ENCODE measurements around the gene IQSEC1.

The IQSEC1 gene

GRCh38 chr3:12985148-12985547 is 88.1 kb downstream of the IQSEC1 start:
- no peak for DNase-seq (ENCODE audit: low read depth in 3 of 3)

GRCh38 chr3:12984023-12984823 is 89.0 kb downstream of the IQSEC1 start:
- peak; percentile 38 to 58 (median 53) for DNase-seq (ENCODE audit: low read depth in 3 of 3)

DNA sequence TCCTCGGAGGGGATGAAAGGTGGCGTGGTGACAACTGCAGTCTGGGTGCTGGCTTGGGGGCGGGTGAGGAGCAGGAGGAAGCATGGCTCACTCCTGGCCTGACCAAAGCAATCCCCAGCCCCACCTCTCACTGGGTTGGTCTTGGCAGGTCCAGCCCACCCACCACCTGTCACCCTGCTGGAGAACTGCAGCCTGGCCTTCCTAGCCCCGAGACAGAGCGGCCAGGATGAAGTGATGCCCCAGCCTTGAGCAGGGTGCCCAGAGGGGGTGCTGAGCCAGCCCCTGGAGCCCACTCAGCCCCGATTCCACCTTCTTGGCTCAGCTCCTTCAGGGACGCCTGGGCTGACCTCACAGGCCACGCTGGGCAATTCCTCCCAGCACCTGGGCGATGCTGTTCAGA is 89.9 kb downstream of the IQSEC1 start:
- DNase-seq (ENCODE audit: low read depth in 3 of 3) = no peak

DNA sequence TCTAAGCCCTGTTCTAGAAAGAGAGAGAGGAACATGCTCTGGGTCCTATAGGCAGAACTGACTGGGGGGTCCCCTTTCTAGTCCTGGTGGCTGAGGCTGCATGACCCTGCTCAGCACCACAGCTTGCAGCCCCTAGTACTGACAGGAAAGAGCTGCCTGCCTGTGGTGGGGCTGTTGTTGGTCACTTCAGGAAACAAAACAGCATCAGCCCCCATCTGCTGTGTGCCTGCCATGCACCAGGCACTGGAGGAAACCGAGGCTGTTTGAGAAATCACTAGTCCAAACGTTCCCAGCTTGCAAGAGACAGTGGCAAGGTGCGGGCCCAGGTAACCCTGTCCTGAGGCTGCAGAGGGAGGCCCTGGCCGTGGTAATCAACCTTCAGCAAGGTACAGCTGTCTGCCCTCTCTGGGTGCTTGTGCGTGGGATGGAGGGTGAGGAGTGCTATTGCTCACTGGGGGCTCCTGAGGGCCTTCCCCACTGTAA is 90.6 kb downstream of the IQSEC1 start:
- no peak for DNase-seq (ENCODE audit: low read depth in 3 of 3)

DNA sequence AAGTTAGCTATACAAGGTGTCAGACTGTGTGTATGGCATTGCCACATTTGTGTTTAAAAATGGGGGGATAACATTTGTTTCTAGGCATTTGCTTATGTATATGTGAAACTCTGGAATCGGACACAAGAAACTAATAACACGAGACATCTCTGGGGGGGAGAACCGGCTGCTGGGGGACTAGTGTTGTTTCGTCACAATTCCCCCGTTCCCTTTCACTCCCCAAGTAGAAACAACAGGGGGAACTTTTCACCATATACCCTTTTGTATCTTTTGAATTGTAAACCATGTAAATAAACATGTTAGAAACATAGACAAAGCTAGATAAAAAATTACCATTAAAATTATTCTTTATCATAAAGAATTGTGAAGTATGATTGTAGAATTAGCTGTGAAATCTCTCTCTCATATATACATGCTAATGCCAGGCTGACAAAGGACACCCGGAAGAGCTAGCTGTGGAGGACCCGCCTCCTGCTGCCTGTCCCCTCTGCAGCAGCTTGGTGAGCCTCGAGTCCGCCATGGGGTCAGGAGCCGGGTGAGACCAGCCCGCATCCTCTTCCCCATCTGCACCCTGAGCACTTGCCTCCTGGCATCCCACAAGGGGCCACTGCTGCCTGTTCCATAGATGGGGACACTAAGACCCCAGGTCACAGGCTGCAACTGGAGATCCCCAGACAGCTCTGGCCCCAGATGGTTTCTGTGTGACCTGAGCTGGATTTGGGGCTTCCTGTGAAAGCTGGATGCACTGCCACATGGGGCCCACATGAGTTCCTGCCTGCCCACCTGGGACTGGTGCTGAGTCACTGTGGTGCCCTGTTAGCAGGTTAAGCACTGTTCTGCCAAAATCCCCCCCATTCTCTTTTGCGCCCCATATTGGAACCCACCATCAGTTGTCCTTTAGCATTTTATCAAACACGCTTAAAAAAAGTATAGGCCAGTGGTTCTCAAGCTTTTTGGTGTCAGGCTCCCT is 91.6 kb downstream of the IQSEC1 start:
- no peak for DNase-seq (ENCODE audit: low read depth in 3 of 3)

DNA sequence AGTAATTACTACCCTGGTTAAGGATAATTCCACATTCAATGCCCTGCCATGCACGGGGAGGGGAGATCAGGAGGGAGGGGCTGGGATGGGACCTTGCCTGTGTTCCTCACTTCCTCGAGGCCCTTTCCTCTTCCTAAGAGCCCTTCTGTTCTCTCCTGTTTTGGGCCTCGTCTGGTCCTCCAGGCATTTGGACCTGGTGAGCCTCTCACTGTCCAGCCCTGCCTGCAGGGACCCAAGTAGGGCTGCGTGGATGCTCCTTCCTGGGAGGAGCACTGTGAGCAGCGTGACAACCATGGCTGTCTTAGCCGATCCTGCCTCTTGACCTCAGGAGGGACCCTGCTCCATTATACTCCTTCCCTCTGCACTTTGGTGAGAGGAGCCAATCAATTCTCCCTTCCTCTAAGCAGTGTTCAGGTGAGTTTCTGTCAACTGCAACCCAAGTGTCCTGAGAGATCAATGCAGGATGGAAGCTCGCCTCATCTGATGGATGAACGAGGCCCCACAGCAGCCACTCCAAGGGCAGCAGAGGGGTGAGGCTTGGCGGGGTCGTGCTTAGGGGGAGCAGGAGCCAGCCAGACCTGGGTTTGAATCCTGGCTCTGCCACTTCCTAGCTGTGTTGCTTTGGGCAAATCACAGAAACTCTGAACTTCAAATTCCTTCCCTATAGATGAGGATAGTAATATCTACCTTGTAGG is 92.5 kb downstream of the IQSEC1 start:
- no peak for DNase-seq (ENCODE audit: low read depth in 3 of 3)

GRCh38 chr3:12979947-12980487 is 93.2 kb downstream of the IQSEC1 start:
- DNase-seq (ENCODE audit: low read depth in 3 of 3) = no peak

DNA sequence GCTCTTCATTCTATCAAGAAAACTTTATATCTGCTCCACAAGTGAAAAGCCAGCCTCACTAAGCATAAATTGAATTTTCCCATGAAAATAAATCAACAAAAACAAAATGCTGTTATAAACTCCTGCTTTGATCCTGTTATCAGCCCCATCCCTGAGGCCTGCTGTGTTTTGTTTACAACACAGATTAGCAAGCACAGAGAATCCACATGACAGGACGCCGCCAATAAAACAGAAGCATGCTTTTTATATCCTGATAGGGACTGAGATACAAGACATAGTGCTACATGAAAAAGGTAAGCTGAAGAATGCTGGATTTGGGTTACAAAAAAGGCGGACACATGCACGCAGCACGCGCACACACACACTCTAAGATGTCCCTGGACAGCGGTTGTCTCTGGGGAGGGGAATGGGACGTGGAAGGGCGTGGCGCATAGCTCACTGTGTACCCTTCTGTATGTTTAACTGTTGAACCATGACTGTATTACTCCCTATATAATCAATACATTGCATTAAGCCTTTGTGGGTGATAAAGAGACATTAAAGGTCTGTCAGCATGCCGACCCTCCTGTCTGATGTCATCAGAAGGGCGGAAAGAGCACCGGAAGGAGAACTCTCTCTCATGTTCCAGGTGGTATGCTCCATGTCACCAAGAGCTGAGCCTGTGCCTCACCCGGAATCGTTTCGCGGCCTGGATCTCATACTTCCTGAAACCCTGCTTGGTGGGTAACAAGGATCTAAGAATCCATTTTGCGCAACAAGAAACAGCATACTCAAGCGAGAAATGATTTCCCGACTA is 93.9 kb downstream of the IQSEC1 start:
- DNase-seq (ENCODE audit: low read depth in 3 of 3) = no peak

- no peak for DNase-seq (ENCODE audit: low read depth in 3 of 3)
Measured at GRCh38 chr3:12978682-12979081, 94.5 kb downstream of the IQSEC1 start.

GRCh38 chr3:12977117-12977808 is 96.0 kb downstream of the IQSEC1 start:
- no peak for DNase-seq (ENCODE audit: low read depth in 3 of 3)

DNA sequence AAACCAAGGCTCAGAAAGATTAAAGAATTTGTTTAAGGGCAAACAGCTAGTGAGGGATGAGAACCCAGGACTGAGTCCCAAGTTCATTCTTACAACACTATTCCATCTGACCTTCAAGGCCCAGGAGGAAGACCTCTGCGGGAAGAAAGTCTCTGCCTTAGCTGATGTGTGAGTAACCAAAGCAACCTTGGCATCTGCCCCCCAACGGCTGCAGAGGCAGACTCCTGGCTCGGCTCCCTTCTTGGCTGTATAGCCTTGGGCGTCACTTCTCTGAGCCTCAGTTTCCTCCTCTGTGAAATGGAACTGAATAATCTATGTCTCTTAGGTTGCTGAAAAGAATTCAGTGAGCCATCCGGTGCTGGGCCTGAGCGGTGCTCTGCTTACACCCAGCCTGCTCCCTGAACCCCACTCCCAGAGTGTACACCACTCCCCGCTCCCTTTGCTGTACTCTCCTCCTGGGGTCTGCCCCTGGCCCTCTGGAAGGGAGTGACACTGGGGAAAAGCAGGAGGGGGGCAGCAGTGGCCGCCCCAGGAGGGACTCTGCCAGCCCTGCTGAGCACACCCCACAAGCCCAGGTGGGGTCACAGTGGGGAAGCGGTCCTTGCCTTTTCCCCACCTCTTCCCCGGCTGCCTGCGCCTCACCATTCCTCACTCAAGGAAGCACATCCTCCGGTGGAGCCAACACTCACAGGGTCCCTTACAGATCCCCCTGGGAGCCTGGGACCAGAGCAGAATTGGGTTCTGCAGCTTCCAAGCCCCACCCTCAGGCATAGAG is 97.3 kb downstream of the IQSEC1 start:
- DNase-seq (ENCODE audit: low read depth in 3 of 3) = no peak

DNA sequence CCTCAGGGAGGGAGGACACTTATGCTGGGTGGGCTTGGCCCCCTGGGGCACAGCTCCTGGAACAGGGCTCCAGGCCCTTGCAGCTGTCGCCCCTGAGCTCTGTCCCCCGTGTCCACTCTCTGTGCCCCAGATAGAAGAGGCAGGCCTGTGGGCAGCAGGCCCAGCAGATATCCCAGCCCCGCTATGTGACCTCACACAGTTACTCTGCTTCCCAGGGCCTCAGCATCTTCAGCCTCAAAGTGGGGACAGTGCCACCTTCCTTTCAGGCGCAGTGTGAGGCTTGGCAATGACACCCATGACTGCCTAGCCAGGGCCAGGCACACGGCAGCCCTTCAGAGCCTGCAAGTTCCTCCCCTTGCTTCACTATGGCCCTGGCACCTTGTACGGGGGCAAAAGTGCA is 98.4 kb downstream of the IQSEC1 start:
- DNase-seq (ENCODE audit: low read depth in 3 of 3) = no peak

DNA sequence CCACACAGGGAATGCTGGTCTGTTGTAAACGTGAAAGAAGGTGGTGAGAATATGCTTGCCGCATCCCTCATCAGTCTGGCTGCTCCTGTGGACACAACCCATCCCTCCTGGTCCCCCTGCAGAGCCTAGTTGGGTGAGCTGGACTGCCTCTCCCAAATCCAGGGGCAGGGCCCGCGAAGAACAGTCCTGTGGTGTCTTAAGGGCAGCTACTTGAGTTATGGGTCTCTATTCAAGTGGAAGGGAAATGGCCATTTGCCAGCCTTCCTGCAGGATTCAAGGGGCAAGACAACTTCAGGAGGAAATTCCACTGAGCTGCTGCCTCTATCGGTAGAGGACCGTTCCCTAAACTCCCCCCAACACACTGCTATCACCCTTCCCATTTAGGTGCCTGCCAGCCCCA is 98.9 kb downstream of the IQSEC1 start:
- DNase-seq (ENCODE audit: low read depth in 3 of 3) = no peak

DNA sequence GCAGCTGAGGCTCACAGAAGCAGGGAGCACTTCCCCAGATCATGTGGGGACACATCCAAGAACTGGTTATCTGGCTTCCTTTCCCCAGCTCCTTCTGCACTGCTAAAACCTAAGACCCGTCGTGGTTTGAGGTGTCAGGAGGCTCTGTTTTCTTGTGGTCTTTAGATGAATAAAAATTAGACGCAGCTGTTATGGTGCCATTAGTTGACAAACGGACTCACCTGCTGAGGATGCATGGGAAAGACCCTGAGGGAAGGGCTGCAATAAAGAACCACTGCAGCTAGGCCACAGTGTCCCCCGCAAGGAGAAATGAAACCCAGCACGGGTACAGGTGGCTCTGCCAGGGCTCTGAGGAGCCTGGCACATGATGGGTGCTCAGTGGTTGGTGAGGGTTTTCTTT is 99.4 kb downstream of the IQSEC1 start:
- no peak for DNase-seq (ENCODE audit: low read depth in 3 of 3)

GRCh38 chr3:12972781-12973702 is 100.2 kb downstream of the IQSEC1 start:
- no peak for DNase-seq (ENCODE audit: low read depth in 3 of 3)

GRCh38 chr3:12972043-12972442 is 101.2 kb downstream of the IQSEC1 start:
- DNase-seq (ENCODE audit: low read depth in 3 of 3) = no peak

GRCh38 chr3:12970684-12971083 is 102.5 kb downstream of the IQSEC1 start:
- DNase-seq (ENCODE audit: low read depth in 3 of 3) = no peak

DNA sequence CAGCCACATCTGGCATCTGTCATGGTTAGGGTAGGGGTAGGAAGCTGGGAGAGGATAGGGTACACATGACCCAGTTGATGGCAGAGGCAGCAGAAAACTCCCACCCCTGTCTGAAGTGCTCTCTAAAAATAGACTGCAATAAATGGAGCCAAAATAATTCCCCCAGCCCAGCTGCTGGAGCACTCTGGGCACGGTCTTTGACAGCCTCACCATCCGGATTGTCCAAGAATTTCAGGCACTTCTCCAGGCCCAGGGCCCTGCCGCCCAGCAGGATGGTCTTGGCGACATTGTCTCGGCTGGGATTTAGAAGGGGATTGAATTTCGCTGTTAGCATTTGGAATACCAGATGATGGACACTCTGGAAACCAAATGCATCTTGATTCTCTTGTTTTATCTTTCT is 103.7 kb downstream of the IQSEC1 start:
- DNase-seq (ENCODE audit: low read depth in 3 of 3) = no peak
